Psoas muscle (tissue), 8 donors: ENCODE results near the gene DYNC1I1. TPM values are rescaled to one million over a fixed set of nuclear protein-coding genes. Genes with fewer than 3 reads are reported as not detected.

ENCODE experiments used
- ATAC-seq, 4 donors: fragments of 200-7000 bp; cut with Tn5 transposase; one replicate each; pipeline ENCODE4 v1.9.1; 2020; ENCODE audit warnings: moderate library complexity in 3 of 4, mild to moderate bottlenecking in 2 of 4
- DNase-seq, 2 donors: peaks; one replicate each; pipeline ENCODE4 v3.0.0-alpha.2; 2020
- H3K27ac ChIP-seq: fragments of 200-600 bp; one replicate; pipeline ENCODE4 v1.8.0; 2022
- H3K27me3 ChIP-seq, 3 donors: fragments of 200-600 bp in 1 of 3; one replicate each; pipeline versions ENCODE4 v1.6.1 to v1.8.0; 2013 to 2022; ENCODE audit warnings: low read length in 2 of 3, mild to moderate bottlenecking in 2 of 3, moderate library complexity in 1 of 3; ENCODE audit not compliant: insufficient read depth in 3 of 3
- H3K36me3 ChIP-seq, 2 donors: fragments of 200-600 bp in 1 of 2; one replicate each; pipeline versions ENCODE4 v1.6.1 to v1.8.0; 2013 to 2022; ENCODE audit warnings: low read depth in 1 of 2, mild to moderate bottlenecking in 1 of 2, moderate library complexity in 1 of 2; ENCODE audit not compliant: insufficient read depth in 1 of 2
- H3K4me1 ChIP-seq: fragments of 200-600 bp; one replicate; pipeline ENCODE4 v1.8.0; 2022
- H3K4me3 ChIP-seq: fragments of 200-600 bp; one replicate; pipeline ENCODE4 v1.8.0; 2022; ENCODE audit warnings: mild to moderate bottlenecking
- H3K9me3 ChIP-seq: fragments of 200-600 bp; one replicate; pipeline ENCODE4 v1.8.0; 2022
- CTCF ChIP-seq: fragments of 200-600 bp; IDR thresholded peaks from one replicate; pipeline ENCODE4 v1.8.0; 2022; ENCODE audit warnings: antibody characterized with exemption
- WGBS, 3 donors: extraction: QIAGEN DNeasy Blood & Tissue Kit; methylation state at CpG; one replicate each; pipeline versions ENCODE4 v1.1.6 to v1.1.7; 2013; 5-methylcytosine and 5-hydroxymethylcytosine counted together
- intact Hi-C, 2 donors: fragments of 100-400 bp; cut with DNase I; formaldehyde crosslinking; loops; one replicate each; pipeline versions ENCODE4 v1.11.0 to v1.14.2; 2022
- polyA plus RNA-seq, 3 donors: library from polyadenylated mRNA; stranded (reverse); fragments of 200-250 nt; gene quantifications; one replicate each; pipeline ENCODE4 v1.2.3, GENCODE V29; 2013
- total RNA-seq, 4 donors: library from RNA; stranded (reverse); fragmentation: NEBNext Ultra II Directional in 2 of 4; extraction: Animal tissue kit (Norgen Biotek cat#: 25700) in 2 of 4; gene quantifications; one replicate each; pipeline versions ENCODE4 v1.2.1 to v1.2.4, GENCODE V29; 2021 to 2023
- donor health status: healthy with polysubstance abuse.
- donor health status: DM: no; HTN: no; CAD: no; lungs with moderate emphysema.
- donor health status: Bipolar disorder and iron deficiency.
- donor health status: healthy.
- donor health status: DM: yes; HTN: yes; CAD: no.
- donor health status: DM: no; HTN: no; CAD: no.
- donor health status: DM: no; HTN: no; CAD: no.
- donor health status: DM: yes; HTN: yes; CAD: no.

DYNC1I1 gene
- total and polyA plus RNA-seq, 7 donors: 3.0 to 28.8 (median 6.9) TPM

DNA sequence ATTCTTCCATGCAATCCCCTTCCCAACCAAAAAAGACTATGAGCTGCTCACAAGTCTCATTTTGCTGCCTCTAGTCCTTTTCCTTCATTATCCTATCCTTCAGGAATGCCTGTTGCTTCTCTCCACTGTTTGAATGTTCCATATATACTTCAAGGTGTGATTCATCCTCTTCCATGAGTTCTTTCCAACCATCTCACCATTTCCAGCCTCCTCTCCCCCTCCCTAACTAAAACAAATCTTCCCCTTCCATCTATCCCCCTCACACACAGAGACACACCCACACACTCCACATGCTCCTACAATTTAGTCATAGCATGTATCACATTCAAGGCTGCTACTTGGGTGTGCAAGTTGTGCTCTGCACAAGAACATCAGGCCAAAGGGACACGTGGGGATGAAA is 254.3 kb downstream of the DYNC1I1 start:
- no peaks in the 10 kb centered on the region for H3K27me3 ChIP-seq
- no peak overlapping the region for H3K27ac ChIP-seq
- ATAC-seq (no peak), DNase-seq (no peak)
- H3K9me3 ChIP-seq: no peaks in the 10 kb centered on the region
- intact Hi-C loops: no loop called here
- 48 to 50% (median 49%) methylated on average over 1 of the region's 1 CpG for WGBS, 3 donors
- H3K36me3 ChIP-seq: no peaks in the 10 kb centered on the region
- no peak overlapping the region for H3K4me3 ChIP-seq
- no peaks in the 10 kb centered on the region for H3K4me1 ChIP-seq
- no peak for TF ChIP-seq CTCF

DNA sequence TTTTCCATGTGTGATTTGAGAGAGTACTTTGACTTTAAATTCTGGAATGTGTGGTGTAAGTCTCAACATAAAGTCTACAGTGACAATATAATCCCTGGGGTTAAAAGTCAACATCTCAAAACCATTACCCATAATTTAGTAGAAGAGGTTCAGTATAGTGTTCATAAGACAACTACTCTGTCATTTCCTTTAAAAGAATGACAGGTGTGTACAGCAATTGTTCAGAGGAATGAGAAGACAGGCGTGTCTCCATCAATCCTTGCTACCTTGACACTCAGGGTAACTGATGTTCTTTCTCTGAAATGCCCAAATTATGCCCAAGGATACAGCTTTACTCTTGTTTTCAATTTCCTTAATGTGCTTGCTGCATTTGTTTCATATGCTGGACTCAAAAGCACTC is 256.4 kb downstream of the DYNC1I1 start:
- no peak overlapping the region for H3K4me3 ChIP-seq
- H3K27ac ChIP-seq: no peak overlapping the region
- intact Hi-C loops: no loop called here
- ATAC-seq: no peak
- no peaks in the 10 kb centered on the region for H3K9me3 ChIP-seq
- no peak for DNase-seq
- TF ChIP-seq CTCF: no peak
- no peaks in the 10 kb centered on the region for H3K27me3 ChIP-seq
- 71 to 83% (median 77%) methylated on average over 1 of the region's 1 CpG for WGBS, 3 donors
- H3K4me1 ChIP-seq: no peaks in the 10 kb centered on the region
- no peaks in the 10 kb centered on the region for H3K36me3 ChIP-seq

- Histone ChIP-seq H3K27ac (no peak overlapping the region), H3K9me3 (no peaks in the 10 kb centered on the region), H3K4me1 (peaks cover 11% of the 10 kb centered on the region), H3K36me3 (no peaks in the 10 kb centered on the region), H3K4me3 (no peak overlapping the region), H3K27me3 (no peaks in the 10 kb centered on the region)
- 69 to 78% (median 71%) methylated on average over 4 of the region's 4 CpGs for whole genome bisulfite sequencing, 3 donors
- no peak for ATAC-seq
- no peak for DNase-seq
- no peak for TF ChIP-seq CTCF
- intact Hi-C loops: no loop called here
Measured at GRCh38 chr7:96033009-96033598, 260.8 kb downstream of the DYNC1I1 start.

DNA sequence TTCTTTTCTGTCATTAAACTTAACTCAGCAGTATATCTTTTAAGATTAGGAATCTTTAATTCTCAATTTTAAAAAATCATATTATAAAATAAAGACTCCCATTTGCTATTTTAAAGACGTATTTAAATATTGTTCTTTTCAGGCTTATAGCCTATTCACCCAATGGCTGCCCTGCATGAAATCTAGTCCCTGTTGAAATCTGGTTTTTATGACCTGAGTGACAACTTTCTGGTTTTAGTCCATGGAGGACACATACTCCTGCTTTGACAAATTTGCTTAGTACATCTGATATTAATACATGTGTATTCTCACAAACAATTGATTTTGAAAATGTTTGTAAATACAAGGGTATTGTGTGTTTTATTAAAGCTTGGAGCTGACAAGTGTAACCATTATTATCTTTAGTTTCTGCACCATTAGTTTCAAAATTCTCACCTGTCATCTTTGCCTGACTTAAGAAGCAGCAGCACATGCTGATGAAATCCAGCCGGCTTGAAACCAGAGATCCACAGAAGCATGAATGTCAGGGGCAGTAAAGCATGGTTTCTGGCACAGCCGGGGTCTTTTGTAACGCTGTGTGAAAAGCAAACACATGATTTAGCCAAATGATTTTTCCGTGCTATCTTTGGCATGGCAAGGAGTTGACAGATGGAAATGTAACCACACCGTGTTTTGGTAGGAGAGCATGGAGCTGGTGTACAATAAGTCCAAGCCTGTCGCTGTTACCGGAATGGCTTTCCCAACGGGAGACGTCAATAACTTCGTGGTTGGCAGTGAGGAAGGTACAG is 262.8 kb downstream of the DYNC1I1 start:
- peak; percentile 50 to 73 for DNase-seq
- peaks cover 11% of the 10 kb centered on the region for H3K4me1 ChIP-seq
- no peaks in the 10 kb centered on the region for H3K36me3 ChIP-seq
- 14 to 33% (median 26%) methylated on average over 11 of the region's 11 CpGs for WGBS, 3 donors
- peak overlapping the region; percentile 42 for H3K27ac ChIP-seq
- ATAC-seq: peak; percentile 81 to 97 (median 94)
- no peak for TF ChIP-seq CTCF
- no peaks in the 10 kb centered on the region for H3K9me3 ChIP-seq
- no peaks in the 10 kb centered on the region for H3K27me3 ChIP-seq
- intact Hi-C loops: no loop called here
- H3K4me3 ChIP-seq: peak overlapping the region; percentile 7
